NCI-H1436 (cell line): ENCODE results near the gene LHX6.

Source experiments
- DNase-seq: peaks from one replicate; lab custom pipeline; 2025; lab: John Stamatoyannopoulos, UW

LHX6 gene

GRCh38 chr9:122234022-122234748 lies 5.4 kb upstream of the LHX6 start:
- no peak for DNase-seq

GRCh38 chr9:122232796-122233306 lies 4.1 kb upstream of the LHX6 start:
- DNase-seq = no peak

- no peak for DNase-seq
Observed at GRCh38 chr9:122229485-122229837, 704 bp upstream of the LHX6 start.

- DNase-seq = no peak
Observed at GRCh38 chr9:122228191-122228567, 578 bp downstream of the LHX6 start.

- DNase-seq = peak; percentile 42
Observed at GRCh38 chr9:122227575-122227900, 1.2 kb downstream of the LHX6 start.

- DNase-seq = no peak
Observed at GRCh38 chr9:122226758-122227574, 1.8 kb downstream of the LHX6 start.

- DNase-seq = no peak
Observed at GRCh38 chr9:122226142-122226757, 2.5 kb downstream of the LHX6 start.

- DNase-seq = no peak
Observed at GRCh38 chr9:122225312-122226141, 3.2 kb downstream of the LHX6 start.

- DNase-seq = no peak
Observed at GRCh38 chr9:122223435-122223834, 5.3 kb downstream of the LHX6 start.

GRCh38 chr9:122222791-122223190 lies 6.0 kb downstream of the LHX6 start:
- no peak for DNase-seq

GRCh38 chr9:122221183-122221811 lies 7.5 kb downstream of the LHX6 start:
- no peak for DNase-seq

GRCh38 chr9:122220673-122221182 lies 8.0 kb downstream of the LHX6 start:
- no peak for DNase-seq

GRCh38 chr9:122219856-122220672 lies 8.7 kb downstream of the LHX6 start:
- DNase-seq = no peak

GRCh38 chr9:122218935-122219855 lies 9.6 kb downstream of the LHX6 start:
- DNase-seq = no peak

- no peak for DNase-seq
Observed at GRCh38 chr9:122218071-122218934, 10.5 kb downstream of the LHX6 start.

- no peak for DNase-seq
Observed at GRCh38 chr9:122217640-122218039, 11.1 kb downstream of the LHX6 start.

- DNase-seq = no peak
Observed at GRCh38 chr9:122216798-122217418, 11.8 kb downstream of the LHX6 start.
